Melanocyte of skin (primary cell): Measurements from ENCODE around the gene ATP13A3. TPM values are rescaled to one million over a fixed set of nuclear protein-coding genes. Genes with fewer than 3 reads are reported as not detected.

ENCODE experiments used
- small RNA-seq, 2 donors: library from RNA; depleted of rRNA; stranded (forward); fragments of <200 nt; gene quantifications; one replicate each; pipeline ENCODE3, GENCODE V24; 2012
- total RNA-seq, 2 donors: library from RNA; depleted of rRNA; stranded (reverse); fragments of >200 nt; gene quantifications; 2 replicates each; pipeline ENCODE4 v1.2.3, GENCODE V29; 2012

The ATP13A3 gene
- total RNA-seq, result 10 to 100 TPM; 71.9 to 89.6 TPM

DNA sequence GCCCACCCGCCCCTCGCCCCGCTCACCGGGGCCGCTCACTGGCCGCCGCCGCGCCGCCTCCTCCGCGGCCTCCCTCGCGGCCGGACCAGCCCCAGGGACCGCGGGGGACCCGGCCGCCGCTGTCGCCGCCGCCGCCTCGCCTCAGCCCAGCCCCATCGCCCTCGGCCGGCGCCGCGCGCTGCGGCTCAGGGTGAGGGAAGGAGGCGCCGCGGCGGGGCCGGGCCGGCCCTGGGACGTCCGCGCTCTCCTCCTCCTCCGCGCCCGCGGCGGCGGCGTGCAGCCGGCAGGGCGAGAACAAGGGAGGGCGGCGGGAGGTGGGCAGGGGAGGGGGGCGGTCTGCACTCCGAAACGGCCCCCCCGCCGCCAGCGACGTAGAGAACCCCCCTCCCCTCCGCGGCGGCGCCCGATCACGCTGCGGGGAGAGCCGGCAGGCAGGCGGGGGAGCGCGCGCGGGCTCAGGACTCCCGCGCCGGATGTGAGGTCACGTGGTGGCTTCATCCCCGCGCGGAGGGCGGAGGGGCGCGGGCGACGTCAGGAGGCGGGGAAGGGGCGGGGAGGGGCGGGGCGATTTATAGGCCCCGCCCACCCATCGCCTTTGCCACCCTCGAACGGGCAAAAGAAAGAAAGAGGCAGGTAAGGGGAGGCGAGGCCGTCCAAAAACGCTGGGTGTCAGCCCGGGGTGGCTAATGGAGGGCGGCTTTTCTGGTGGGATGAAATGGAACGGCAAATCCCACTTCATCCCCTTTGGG is at the start of gene ATP13A3:
TSS of gene ATP13A3 (minus strand) at position 463 of the 749 bp plus-strand sequence. CDS start 24,812 bp downstream, outside the sequence.

DNA sequence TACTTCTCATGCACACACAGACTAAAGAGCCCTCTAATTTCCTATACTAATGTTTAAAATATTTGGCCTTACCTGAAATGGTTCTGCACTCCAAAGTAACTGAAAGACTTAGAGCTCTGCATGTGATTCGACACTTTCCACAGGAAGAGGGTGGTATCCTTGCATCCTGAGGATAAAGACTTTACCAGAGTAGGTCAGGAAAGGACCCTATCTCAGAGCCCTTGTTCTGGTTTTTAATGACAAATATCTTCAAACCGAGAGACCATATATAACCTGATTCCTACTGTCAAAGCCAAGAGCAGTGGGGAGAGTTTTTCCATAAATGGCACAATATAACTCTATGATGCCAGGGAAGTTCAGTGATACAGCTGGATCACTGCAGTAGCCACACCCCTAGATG is 87.6 kb downstream of the ATP13A3 start, which contains the start of gene GP5:
TSS of gene GP5 (minus strand) at position 101 of the 400 bp plus-strand sequence. CDS start 984 bp downstream, outside the sequence.

GRCh38 chr3:194369522-194370279 is 117.1 kb downstream of the ATP13A3 start, which contains the start of gene LRRC15:
Gene LRRC15 (minus strand): TSS chr3:194369743. CDS start chr3:194361043, 8,700 bp downstream.

Small RNAs within 50 kb of the gene (small RNA-seq; reads per million reads assigned to genes)
- gene AC108676.2 (0 reads per million in 2 donors), gene RNU6-1101P (0 reads per million in 2 donors)

Other genes starting within 250 kb of the ATP13A3 start
- not detected for gene CPN2, start 135.7 kb downstream of the ATP13A3 start, total RNA-seq
- gene LRRC15, start 117.3 kb downstream of the ATP13A3 start, total RNA-seq, result under 1 TPM in 1 of 2 donors, not detected in 1; under 0.01 TPM
- under 1 TPM; under 0.01 to 0.33 TPM for gene GP5, start 87.7 kb downstream of the ATP13A3 start, total RNA-seq
- 1 to 10 TPM; 6.9 to 8.3 TPM for gene TMEM44, start 146.4 kb upstream of the ATP13A3 start, total RNA-seq
- gene LSG1, start 185.2 kb upstream of the ATP13A3 start, total RNA-seq, result 10 to 100 TPM; 43.7 to 80.3 TPM
- 10 to 100 TPM; 13.1 to 20.0 TPM for gene FAM43A, start 198.9 kb upstream of the ATP13A3 start, total RNA-seq